Motor neuron (in vitro differentiated cells): ENCODE measurements around the gene GABRB3. TPM values are rescaled to one million over a fixed set of nuclear protein-coding genes. Genes with fewer than 3 reads are reported as not detected.

Source experiments
- total RNA-seq, 8 experiments: library from RNA; unstranded; fragments of 300-600 nt; gene quantifications; 2 replicates each; pipeline versions ENCODE4 v1.2.3 to v1.2.4, GENCODE V29; 2022

GABRB3 gene
- total RNA-seq, 8 experiments from 2014 or later = 0.18 to 69.2 (median 36.6) TPM

Other genes starting within 250 kb of the GABRB3 start
- 10 to 100 TPM in 1 of 8 experiments, 1 to 10 TPM in 4, under 1 TPM in 1, not detected in 2; 0.70 to 20.4 (median 6.5) TPM for gene GABRA5, start 94.0 kb upstream of the GABRB3 start, total RNA-seq
- gene GABRG3, start 198.1 kb upstream of the GABRB3 start, total RNA-seq = 1 to 10 TPM in 4 of 8 experiments, under 1 TPM in 4; 0.04 to 3.4 (median 0.88) TPM